Measurements from ENCODE around the gene FLT3.

GRCh38 chr13:27979765-27980279 lies 120.6 kb downstream of the FLT3 start:
- TF ChIP-seq EP300 (IDR thresholded peaks at IDR 0.05; ENCODE audit: borderline replicate concordance) (no peak), CEBPB (IDR thresholded peaks at IDR 0.05) (no peak), YY1 (IDR thresholded peaks at IDR 0.05; ENCODE audit: low read depth) (no peak), USF1 (IDR thresholded peaks at IDR 0.05) (no peak), MAX (IDR thresholded peaks at IDR 0.05) (no peak), EGR1 (IDR thresholded peaks at IDR 0.05) (no peak), REST (IDR thresholded peaks at IDR 0.05; ENCODE audit: low read depth) (no peak), RAD21 (IDR thresholded peaks at IDR 0.05; ENCODE audit: low read depth) (no peak), CREB1 (IDR thresholded peaks at IDR 0.05; ENCODE audit: low read depth) (no peak)

Measured in Ishikawa (cell line).